H9 (cell line): ENCODE results near the gene FARP1. TPM values are rescaled to one million over a fixed set of nuclear protein-coding genes. Genes with fewer than 3 reads are reported as not detected.

ENCODE experiments used
- DNase-seq: peaks from one replicate; pipeline ENCODE4 v3.0.0-alpha.2; 2017
- H2AFZ ChIP-seq: one replicate; pipeline ENCODE4 v1.6.1; 2013; ENCODE audit warnings: mild to moderate bottlenecking, low read length, control low read depth, moderate library complexity
- H2AK5ac ChIP-seq: 2 replicates; pipeline ENCODE4 v1.6.1; 2013; ENCODE audit warnings: low read length, control low read depth, mixed read lengths; ENCODE audit not compliant: insufficient read length
- H2BK120ac ChIP-seq: one replicate; pipeline ENCODE4 v1.6.1; 2013; ENCODE audit warnings: low read depth, mild to moderate bottlenecking, low read length, control low read depth, inconsistent platforms; ENCODE audit not compliant: poor library complexity, severe bottlenecking
- H2BK12ac ChIP-seq: 2 replicates; pipeline ENCODE4 v1.6.1; 2013; ENCODE audit warnings: low read length, control low read depth, mixed read lengths, low read depth; ENCODE audit not compliant: insufficient read length
- H2BK15ac ChIP-seq: 2 replicates; pipeline ENCODE4 v1.6.1; 2013; ENCODE audit warnings: low read depth, low read length, control low read depth
- H2BK20ac ChIP-seq: one replicate; pipeline ENCODE4 v1.6.1; 2013; ENCODE audit warnings: low read depth, mild to moderate bottlenecking, low read length, control low read depth, inconsistent platforms; ENCODE audit not compliant: poor library complexity, severe bottlenecking
- H2BK5ac ChIP-seq: 2 replicates; pipeline ENCODE4 v1.6.1; 2013; ENCODE audit warnings: low read length, control low read depth, mixed read lengths; ENCODE audit not compliant: insufficient read length
- H3K14ac ChIP-seq: 2 replicates; pipeline ENCODE4 v1.6.1; 2013; ENCODE audit warnings: low read length, control low read depth; ENCODE audit not compliant: insufficient read depth
- H3K18ac ChIP-seq: 2 replicates; pipeline ENCODE4 v1.6.1; 2013; ENCODE audit warnings: low read depth, mild to moderate bottlenecking, mixed read lengths, low read length, control low read depth; ENCODE audit not compliant: insufficient read length
- H3K23ac ChIP-seq: 2 replicates; pipeline ENCODE4 v1.6.1; 2013; ENCODE audit warnings: low read length, control low read depth, mixed read lengths, low read depth; ENCODE audit not compliant: insufficient read length
- H3K23me2 ChIP-seq: 2 replicates; pipeline ENCODE4 v1.6.1; 2013; ENCODE audit warnings: low read depth, mild to moderate bottlenecking, mixed read lengths, low read length, control low read depth; ENCODE audit not compliant: insufficient read length, poor library complexity, severe bottlenecking
- H3K27ac ChIP-seq: 2 replicates; pipeline ENCODE4 v1.5.1; 2013; ENCODE audit warnings: low read length, control low read depth, mixed read lengths, low read depth; ENCODE audit not compliant: insufficient read length
- H3K27me3 ChIP-seq: 2 replicates; pipeline ENCODE4 v1.6.1; 2013; ENCODE audit warnings: low read length, control low read depth, inconsistent platforms; ENCODE audit not compliant: insufficient read depth
- H3K4ac ChIP-seq: 2 replicates; pipeline ENCODE4 v1.6.1; 2013; ENCODE audit warnings: low read depth, mild to moderate bottlenecking, control low read depth, inconsistent platforms, low read length, moderate library complexity
- H3K4me1 ChIP-seq: 2 replicates; pipeline ENCODE4 v1.6.1; 2013; ENCODE audit warnings: low read length, control low read depth, inconsistent platforms; ENCODE audit not compliant: insufficient read depth
- H3K4me2 ChIP-seq: 2 replicates; pipeline ENCODE4 v1.6.1; 2013; ENCODE audit warnings: low read length, control low read depth, mixed read lengths; ENCODE audit not compliant: insufficient read length, insufficient read depth
- H3K56ac ChIP-seq: 2 replicates; pipeline ENCODE4 v1.6.1; 2013; ENCODE audit warnings: low read depth, mild to moderate bottlenecking, mixed read lengths, low read length, control low read depth; ENCODE audit not compliant: insufficient read length
- H3K79me1 ChIP-seq: 2 replicates; pipeline ENCODE4 v1.6.1; 2013; ENCODE audit warnings: low read depth, mild to moderate bottlenecking, moderate library complexity, low read length, control low read depth, inconsistent platforms; ENCODE audit not compliant: insufficient read depth, poor library complexity, severe bottlenecking
- H3K79me2 ChIP-seq: 2 replicates; pipeline ENCODE4 v1.6.1; 2013; ENCODE audit warnings: low read length, control low read depth, inconsistent platforms; ENCODE audit not compliant: insufficient read depth
- H3K9ac ChIP-seq: 2 replicates; pipeline ENCODE4 v1.6.1; 2013; ENCODE audit warnings: low read length, control low read depth, mixed read lengths; ENCODE audit not compliant: insufficient read length; ENCODE audit errors: extremely low read depth
- H3K9me3 ChIP-seq: one replicate; pipeline ENCODE4 v1.6.1; 2013; ENCODE audit warnings: low read depth, low read length, inconsistent platforms; ENCODE audit not compliant: control insufficient read depth
- H3T11ph ChIP-seq: one replicate; pipeline ENCODE4 v1.6.1; 2013; ENCODE audit warnings: mild to moderate bottlenecking, low read length, control low read depth, inconsistent platforms
- H4K20me1 ChIP-seq: one replicate; pipeline ENCODE4 v1.6.1; 2013; ENCODE audit not compliant: control insufficient read depth, insufficient read length, insufficient read depth
- H4K5ac ChIP-seq: 2 replicates; pipeline ENCODE4 v1.6.1; 2013; ENCODE audit warnings: low read depth, mild to moderate bottlenecking, mixed read lengths, low read length, control low read depth; ENCODE audit not compliant: insufficient read length
- H4K8ac ChIP-seq: replicated peaks from 2 replicates; pipeline ENCODE4 v1.6.1; 2013; ENCODE audit warnings: low read length, control low read depth, mixed read lengths, low read depth; ENCODE audit not compliant: insufficient read length
- H4K91ac ChIP-seq: 2 replicates; pipeline ENCODE4 v1.6.1; 2013; ENCODE audit warnings: low read depth, mild to moderate bottlenecking, moderate library complexity, mixed read lengths, low read length, control low read depth; ENCODE audit not compliant: insufficient read length
- H3K27ac Mint-ChIP-seq, 3 experiments: 2 replicates in 2 of 3; 3 replicates in 1 of 3; pipeline ENCODE4 v1.8.0; 2020 to 2021; ENCODE audit warnings: mixed read lengths in 3 of 3, mild to moderate bottlenecking in 1 of 3, moderate library complexity in 1 of 3
- H3K27me3 Mint-ChIP-seq: 2 replicates; pipeline ENCODE4 v1.8.0; 2021; ENCODE audit warnings: low read depth, mild to moderate bottlenecking, moderate library complexity, mixed read lengths
- H3K36me3 Mint-ChIP-seq, 3 experiments: 2 replicates in 2 of 3; 3 replicates in 1 of 3; pipeline ENCODE4 v1.8.0; 2020 to 2021; ENCODE audit warnings: low read depth in 3 of 3, mixed read lengths in 3 of 3; ENCODE audit not compliant: insufficient read depth in 1 of 3
- H3K4me1 Mint-ChIP-seq, 2 experiments: 2 replicates each; pipeline ENCODE4 v1.8.0; 2020; ENCODE audit warnings: mixed read lengths in 2 of 2
- H3K4me3 Mint-ChIP-seq, 2 experiments: 2 replicates in 1 of 2; 3 replicates in 1 of 2; pipeline ENCODE4 v1.8.0; 2020 to 2021; ENCODE audit warnings: mild to moderate bottlenecking in 2 of 2, mixed read lengths in 2 of 2, moderate library complexity in 1 of 2
- H3K9me3 Mint-ChIP-seq, 2 experiments: 2 replicates in 1 of 2; 3 replicates in 1 of 2; pipeline ENCODE4 v1.8.0; 2020; ENCODE audit warnings: mild to moderate bottlenecking in 2 of 2, mixed read lengths in 2 of 2, moderate library complexity in 1 of 2
- WGBS: extraction: QIAGEN DNeasy Blood & Tissue Kit; methylation state at CpG from one replicate; pipeline ENCODE4 v1.1.7; 2013; ENCODE audit warnings: missing lambda C conversion rate, low lambda C conversion rate, mixed read lengths; ENCODE audit not compliant: insufficient read length; ENCODE audit errors: extremely low coverage; 5-methylcytosine and 5-hydroxymethylcytosine counted together
- total RNA-seq: library from RNA; stranded (reverse); gene quantifications from 2 replicates; pipeline ENCODE4 v1.2.1, GENCODE V29; 2021
- TF ChIP-seq, protein P1 (sequence below): fragments of 200-600 bp; sonication (generic); conservative IDR thresholded peaks from 3 replicates; pipeline ENCODE4 v1.8.0; 2021; ENCODE audit warnings: antibody characterized with exemption, mild to moderate bottlenecking

Gene FARP1
- total RNA-seq, 1 experiment from 2014 or later, result 95.9 TPM

DNA sequence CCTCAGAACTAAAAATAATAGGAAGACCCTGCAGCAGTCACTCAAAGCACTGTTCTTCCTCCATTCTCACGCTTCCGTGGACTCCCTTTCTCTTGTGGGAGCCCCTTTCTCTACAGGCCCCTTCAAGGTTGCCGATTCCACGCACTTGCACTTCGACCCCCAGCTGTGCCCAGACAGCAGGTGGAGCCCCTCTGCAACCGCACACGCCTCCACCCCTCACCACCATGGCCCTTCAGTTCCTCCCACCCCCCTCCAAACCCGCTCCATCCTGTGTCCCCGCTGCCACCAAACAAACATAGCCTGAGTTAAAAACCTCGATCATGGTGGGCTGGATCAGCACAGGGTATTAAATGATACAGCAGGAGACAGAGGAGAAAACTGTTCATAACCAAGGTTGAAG is 331.4 kb downstream of the FARP1 start:
- H3K9ac ChIP-seq, result no peak overlapping the region
- no peak overlapping the region for H3K23ac ChIP-seq
- no peak overlapping the region for H3K4me2 ChIP-seq
- H3K27me3 Mint-ChIP-seq, result no peaks in the 10 kb centered on the region
- H3K4ac ChIP-seq, result no peak overlapping the region
- no peak overlapping the region for H3K4me3 Mint-ChIP-seq
- no peak overlapping the region for H2BK15ac ChIP-seq
- no peak overlapping the region for H3T11ph ChIP-seq
- H4K8ac ChIP-seq, result no peak overlapping the region
- H2BK12ac ChIP-seq, result no peak overlapping the region
- peak overlapping the region in 1 of 3 experiments; percentile 3; a peak in 2 of 7 replicates for H3K27ac Mint-ChIP-seq
- no peaks in the 10 kb centered on the region for H4K20me1 ChIP-seq
- no peak for DNase-seq
- H3K4me1 Mint-ChIP-seq, result peaks cover 40 to 46% of the 10 kb centered on the region in 2 experiments
- no peak overlapping the region for H2BK120ac ChIP-seq
- H2BK20ac ChIP-seq, result no peak overlapping the region
- no peaks in the 10 kb centered on the region for H3K23me2 ChIP-seq
- H4K5ac ChIP-seq, result no peak overlapping the region
- no peak overlapping the region for H2AK5ac ChIP-seq
- H3K79me1 ChIP-seq, result peaks cover 10% of the 10 kb centered on the region
- no peak overlapping the region for H2BK5ac ChIP-seq
- no peak overlapping the region for H4K91ac ChIP-seq
- H3K9me3 ChIP-seq, result no peaks in the 10 kb centered on the region
- no peak overlapping the region for H2AFZ ChIP-seq
- H3K79me2 ChIP-seq, result peaks cover 4% of the 10 kb centered on the region; the same call in 1 of the 2 replicates
- H3K14ac ChIP-seq, result no peak overlapping the region
- no peaks in the 10 kb centered on the region; a peak in 1 of 5 replicates for H3K9me3 Mint-ChIP-seq
- no peaks in the 10 kb centered on the region for H3K27me3 ChIP-seq
- H3K56ac ChIP-seq, result no peak overlapping the region
- peaks cover 11% of the 10 kb centered on the region; the same call in 1 of the 2 replicates for H3K4me1 ChIP-seq
- H3K27ac ChIP-seq, result no peak overlapping the region
- TF ChIP-seq, protein P1, sequence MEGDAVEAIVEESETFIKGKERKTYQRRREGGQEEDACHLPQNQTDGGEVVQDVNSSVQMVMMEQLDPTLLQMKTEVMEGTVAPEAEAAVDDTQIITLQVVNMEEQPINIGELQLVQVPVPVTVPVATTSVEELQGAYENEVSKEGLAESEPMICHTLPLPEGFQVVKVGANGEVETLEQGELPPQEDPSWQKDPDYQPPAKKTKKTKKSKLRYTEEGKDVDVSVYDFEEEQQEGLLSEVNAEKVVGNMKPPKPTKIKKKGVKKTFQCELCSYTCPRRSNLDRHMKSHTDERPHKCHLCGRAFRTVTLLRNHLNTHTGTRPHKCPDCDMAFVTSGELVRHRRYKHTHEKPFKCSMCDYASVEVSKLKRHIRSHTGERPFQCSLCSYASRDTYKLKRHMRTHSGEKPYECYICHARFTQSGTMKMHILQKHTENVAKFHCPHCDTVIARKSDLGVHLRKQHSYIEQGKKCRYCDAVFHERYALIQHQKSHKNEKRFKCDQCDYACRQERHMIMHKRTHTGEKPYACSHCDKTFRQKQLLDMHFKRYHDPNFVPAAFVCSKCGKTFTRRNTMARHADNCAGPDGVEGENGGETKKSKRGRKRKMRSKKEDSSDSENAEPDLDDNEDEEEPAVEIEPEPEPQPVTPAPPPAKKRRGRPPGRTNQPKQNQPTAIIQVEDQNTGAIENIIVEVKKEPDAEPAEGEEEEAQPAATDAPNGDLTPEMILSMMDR, result no peak
- peaks cover 25 to 38% (median 35%) of the 10 kb centered on the region in 3 experiments; a peak in 6 of 7 replicates for H3K36me3 Mint-ChIP-seq
- no peak overlapping the region for H3K18ac ChIP-seq
- WGBS, result no CpG with 5 or more reads among the region's 10 CpGs
